Effector memory CD4-positive, alpha-beta T cell (primary cell): ENCODE results near the gene GH1.
"Not testable (repeated sequence)": the region's sequence is repeated elsewhere in the genome, so short reads cannot be mapped to it uniquely, and the experiment has no call there.

Source experiments
- DNase-seq, 3 donors: peaks; one replicate each; pipeline ENCODE4 v3.0.0-alpha.2; 2020
- H3K27ac ChIP-seq: 2 replicates; pipeline ENCODE4 v1.7.0; 2013; ENCODE audit warnings: mild to moderate bottlenecking, low read length, moderate library complexity; ENCODE audit not compliant: insufficient read depth, poor library complexity, severe bottlenecking
- H3K27me3 ChIP-seq: replicated peaks from 2 replicates; pipeline ENCODE4 v1.7.0; 2013; ENCODE audit warnings: mild to moderate bottlenecking, low read length; ENCODE audit not compliant: insufficient read depth, control insufficient read depth, poor library complexity, severe bottlenecking
- H3K36me3 ChIP-seq: 2 replicates; pipeline ENCODE4 v1.7.0; 2013; ENCODE audit warnings: mild to moderate bottlenecking, low read length, moderate library complexity; ENCODE audit not compliant: control insufficient read depth, insufficient read depth
- H3K4me1 ChIP-seq: 2 replicates; pipeline ENCODE4 v1.7.0; 2013; ENCODE audit warnings: low read length, mild to moderate bottlenecking; ENCODE audit not compliant: control insufficient read depth, insufficient read depth, poor library complexity, severe bottlenecking
- H3K4me3 ChIP-seq: 2 replicates; pipeline ENCODE4 v1.7.0; 2013; ENCODE audit warnings: low read length, low read depth, mild to moderate bottlenecking; ENCODE audit not compliant: insufficient read depth, poor library complexity, severe bottlenecking
- H3K9me3 ChIP-seq: 2 replicates; pipeline ENCODE4 v1.7.0; 2013; ENCODE audit warnings: mild to moderate bottlenecking, low read length, moderate library complexity; ENCODE audit not compliant: control insufficient read depth

The GH1 gene

DNA sequence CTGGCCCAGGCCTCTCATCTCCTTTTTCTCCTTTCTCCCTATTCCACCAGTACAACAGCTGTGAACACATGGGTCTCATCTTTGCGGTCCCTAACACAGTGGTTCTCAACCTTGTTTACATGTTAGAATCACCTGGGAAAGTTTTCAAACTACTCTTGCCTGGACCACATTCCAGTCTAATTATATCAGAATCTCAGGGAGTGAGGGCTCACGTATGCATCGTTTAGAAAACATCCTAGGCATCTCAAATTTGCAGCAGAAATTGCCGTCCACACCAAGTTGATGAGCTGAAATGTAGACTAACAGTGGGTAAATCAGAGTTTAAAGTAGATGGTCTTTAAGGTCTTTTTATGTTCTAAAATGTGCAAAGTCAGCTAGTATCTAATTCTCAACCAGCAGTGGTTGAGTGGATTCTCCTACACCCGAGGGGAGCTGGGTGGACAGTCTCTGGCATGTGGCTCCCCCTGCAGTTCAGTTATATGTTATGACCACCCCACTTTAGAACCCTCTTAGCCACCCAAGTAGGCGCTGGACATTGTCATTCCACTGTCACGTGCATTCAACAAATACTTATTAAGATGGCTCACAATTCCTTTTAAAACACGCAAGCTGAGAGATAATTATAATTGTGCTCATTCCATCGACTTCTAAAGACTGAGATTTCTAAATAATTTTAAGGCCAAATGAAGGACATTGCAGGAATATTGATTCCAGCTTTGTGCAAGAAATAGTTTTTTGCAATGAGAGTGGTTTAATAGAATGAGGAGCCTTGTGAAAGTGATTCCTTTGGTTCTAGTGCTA lies 48.9 kb downstream of the GH1 start:
- H3K9me3 ChIP-seq, H3K27me3 ChIP-seq, H3K4me1 ChIP-seq, H3K36me3 ChIP-seq, DNase-seq, H3K4me3 ChIP-seq, H3K27ac ChIP-seq: not testable (repeated sequence)
